ENCODE data around the gene PRX. TPM values are rescaled to one million over a fixed set of nuclear protein-coding genes. Genes with fewer than 3 reads are reported as not detected.

PRX gene
- total RNA-seq, 1 experiment from 2014 or later, result 5.6 TPM

DNA sequence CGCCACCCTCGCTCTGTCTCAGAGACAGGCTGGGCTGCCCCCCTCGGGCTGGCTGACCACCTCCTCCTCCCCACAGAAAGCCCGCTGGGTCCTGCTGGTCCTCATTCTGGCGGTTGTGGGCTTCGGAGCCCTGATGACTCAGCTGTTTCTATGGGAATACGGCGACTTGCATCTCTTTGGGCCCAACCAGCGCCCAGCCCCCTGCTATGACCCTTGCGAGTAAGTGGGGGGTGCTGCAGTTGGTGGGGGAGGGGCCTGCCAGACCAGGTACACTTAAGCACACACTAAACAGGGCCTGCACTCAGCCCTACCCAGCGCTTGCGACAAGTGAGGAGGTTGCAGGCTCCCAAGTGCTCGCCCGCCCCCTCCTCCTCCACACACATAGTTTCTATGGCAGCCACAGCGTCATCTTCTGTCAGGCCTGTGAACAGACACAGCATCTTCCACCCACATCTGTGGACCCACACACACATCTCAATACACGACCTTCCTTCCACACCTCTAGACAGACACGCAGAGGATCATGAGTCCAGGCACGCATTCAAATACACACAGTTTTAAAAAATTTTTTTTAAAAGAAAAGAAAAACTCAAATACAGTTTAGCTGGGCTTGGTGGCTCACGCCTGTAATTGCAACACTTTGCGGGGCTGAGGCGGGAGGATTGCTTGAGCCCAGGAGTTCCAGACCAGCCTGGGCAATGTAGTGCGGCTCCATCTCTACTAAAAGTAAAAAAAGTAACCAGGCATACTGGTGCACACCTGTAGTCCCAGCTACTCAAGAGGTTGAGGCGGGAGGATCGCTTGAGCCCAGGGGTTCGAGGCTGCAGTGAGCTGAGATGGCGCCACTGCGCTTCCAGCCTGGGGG lies 46.2 kb downstream of the PRX start:
- Histone ChIP-seq H3K4me3 (no peak overlapping the region), H3K36me3 (no peaks in the 10 kb centered on the region; the same call in 1 of the 2 replicates), H3K27me3 (no peaks in the 10 kb centered on the region), H3K9me3 (no peaks in the 10 kb centered on the region)
- no peak for DNase-seq

DNA sequence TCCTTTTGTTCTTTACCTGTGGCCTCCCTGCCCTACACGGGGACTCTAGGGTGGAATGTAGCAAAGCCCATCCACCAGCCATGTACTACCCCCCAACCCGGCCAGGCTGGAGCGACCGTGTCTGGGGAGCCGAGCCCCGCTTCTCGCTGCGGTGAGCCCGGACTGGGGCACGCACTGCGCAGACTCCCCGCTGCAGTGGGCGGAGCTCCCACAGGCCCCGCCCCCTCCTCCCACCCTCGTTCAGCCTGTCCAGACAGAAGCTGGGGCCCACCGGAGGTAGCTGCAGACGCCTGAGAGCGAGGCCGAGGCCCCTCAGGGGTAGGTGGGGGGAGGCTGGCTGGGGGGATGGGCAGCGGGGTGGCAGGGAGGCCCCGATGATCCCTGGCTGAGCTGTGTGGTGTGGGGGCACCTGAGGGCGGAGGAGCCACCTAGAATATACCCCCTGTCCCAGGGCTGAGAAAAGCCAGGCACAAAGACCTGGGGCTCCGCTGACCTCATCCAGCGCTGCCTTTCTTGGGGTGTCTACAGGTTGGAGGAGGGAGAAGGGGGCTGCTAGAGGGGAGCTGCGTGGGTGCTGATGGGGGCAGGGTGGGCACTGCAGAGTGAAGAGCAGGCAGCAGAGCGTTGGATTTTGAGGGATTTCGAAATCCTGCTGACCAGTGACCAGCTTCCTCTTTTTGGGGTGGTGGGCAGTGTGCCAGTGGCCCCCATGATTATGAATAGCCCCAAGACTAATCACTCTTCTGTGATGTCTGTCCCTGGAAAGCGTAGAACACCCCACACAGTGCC lies 47.4 kb downstream of the PRX start:
- Histone ChIP-seq H3K27me3 (no peaks in the 10 kb centered on the region), H3K9me3 (no peaks in the 10 kb centered on the region), H3K36me3 (no peaks in the 10 kb centered on the region; the same call in 1 of the 2 replicates), H3K4me3 (no peak overlapping the region)
- DNase-seq, result no peak

- Histone ChIP-seq H3K36me3 (no peaks in the 10 kb centered on the region; the same call in 1 of the 2 replicates), H3K4me3 (no peak overlapping the region), H3K27me3 (no peaks in the 10 kb centered on the region), H3K9me3 (no peaks in the 10 kb centered on the region)
- DNase-seq, result no peak
Observed at GRCh38 chr19:40365010-40365409, 48.2 kb downstream of the PRX start.

DNA sequence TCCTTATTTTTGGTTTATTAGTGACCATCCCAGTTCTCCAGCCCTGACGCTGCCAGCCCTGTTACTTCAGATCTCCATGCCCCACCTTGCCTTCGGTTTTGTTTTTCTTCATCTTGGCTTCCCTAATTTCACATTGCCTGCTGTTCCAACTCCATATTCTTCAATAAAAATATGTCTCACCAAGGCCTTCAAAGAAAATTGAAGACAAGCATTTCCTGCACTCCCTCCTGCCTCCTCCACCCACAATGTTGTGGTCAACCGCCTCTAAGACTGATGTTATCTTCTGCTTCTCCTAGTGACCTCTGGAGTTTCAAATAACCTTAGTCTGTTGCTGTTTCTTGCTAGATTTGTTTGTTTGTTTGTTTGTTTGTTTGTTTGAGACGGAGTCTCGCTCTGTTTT lies 50.1 kb downstream of the PRX start:
- Histone ChIP-seq H3K27me3 (no peaks in the 10 kb centered on the region), H3K36me3 (no peaks in the 10 kb centered on the region; the same call in 1 of the 2 replicates), H3K4me3 (no peak overlapping the region), H3K9me3 (no peaks in the 10 kb centered on the region)
- DNase-seq, result no peak

GRCh38 chr19:40362160-40362559 lies 51.0 kb downstream of the PRX start:
- no peak for DNase-seq
- no peaks in the 10 kb centered on the region for H3K27me3 ChIP-seq

DNA sequence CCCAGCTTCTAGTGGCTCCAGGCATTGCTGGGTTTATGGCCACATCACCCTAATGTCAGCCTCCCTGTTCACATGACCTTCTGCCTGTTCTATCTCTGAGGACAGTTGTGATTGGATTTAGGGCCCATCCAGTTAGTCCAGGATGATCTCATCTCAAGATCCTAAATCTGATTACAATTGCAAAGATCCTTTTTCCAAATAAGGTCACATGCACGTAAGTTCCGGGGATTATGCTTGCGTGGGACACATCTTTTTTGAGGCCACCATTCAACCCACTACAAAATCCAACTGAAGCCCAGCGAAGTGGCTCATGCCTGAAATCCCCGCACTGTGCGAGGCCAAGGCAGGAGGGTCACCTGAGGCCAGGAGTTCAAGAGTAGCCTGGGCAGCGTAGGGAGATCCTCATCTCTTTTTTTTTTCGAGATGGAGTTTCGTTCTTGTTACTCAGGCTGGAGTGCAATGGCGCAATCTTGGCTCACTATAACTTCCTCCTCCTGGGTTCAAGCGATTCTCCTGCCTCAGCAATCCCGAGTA lies 52.4 kb downstream of the PRX start:
- Histone ChIP-seq H3K4me3 (no peak overlapping the region), H3K9me3 (no peaks in the 10 kb centered on the region), H3K36me3 (no peaks in the 10 kb centered on the region), H3K27me3 (no peaks in the 10 kb centered on the region)
- no peak for DNase-seq

More at GRCh38 chr19:40362160-40362559, 51.0 kb downstream of the PRX start:
- Histone ChIP-seq H3K4me3 (no peak overlapping the region), H3K36me3 (no peaks in the 10 kb centered on the region; the same call in 1 of the 2 replicates), H3K9me3 (no peaks in the 10 kb centered on the region)

GRCh38 chr19:40360020-40360707 lies 53.0 kb downstream of the PRX start:
- DNase-seq, result no peak
- Histone ChIP-seq H3K27me3 (no peaks in the 10 kb centered on the region), H3K9me3 (no peaks in the 10 kb centered on the region), H3K36me3 (no peaks in the 10 kb centered on the region), H3K4me3 (no peak overlapping the region)

GRCh38 chr19:40358773-40359172 lies 54.4 kb downstream of the PRX start:
- no peak for DNase-seq
- Histone ChIP-seq H3K27me3 (no peaks in the 10 kb centered on the region), H3K9me3 (no peaks in the 10 kb centered on the region), H3K36me3 (no peaks in the 10 kb centered on the region), H3K4me3 (no peak overlapping the region)

DNA sequence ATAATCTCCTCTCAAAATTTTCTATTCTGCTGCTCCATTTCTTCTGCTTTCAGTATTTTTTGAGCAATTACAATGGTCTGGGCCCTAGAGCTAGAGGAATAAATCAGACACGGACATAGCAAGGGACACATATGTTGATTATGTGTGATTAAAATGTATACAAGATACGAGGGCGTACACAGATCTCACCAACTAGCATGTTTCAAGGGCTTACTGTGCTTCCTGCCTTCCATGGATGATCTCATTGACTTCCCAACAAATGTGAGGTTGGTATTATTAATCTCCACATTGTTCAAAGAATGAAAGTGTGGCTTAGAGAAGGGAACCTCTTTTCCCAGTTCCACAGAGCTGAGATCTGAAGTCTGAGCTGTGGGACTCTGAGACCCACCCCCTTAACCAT lies 55.5 kb downstream of the PRX start:
- no peak overlapping the region for H3K4me3 ChIP-seq
- no peak for DNase-seq
- H3K36me3 ChIP-seq, result no peaks in the 10 kb centered on the region
- no peaks in the 10 kb centered on the region for H3K27me3 ChIP-seq
- H3K9me3 ChIP-seq, result no peaks in the 10 kb centered on the region

DNA sequence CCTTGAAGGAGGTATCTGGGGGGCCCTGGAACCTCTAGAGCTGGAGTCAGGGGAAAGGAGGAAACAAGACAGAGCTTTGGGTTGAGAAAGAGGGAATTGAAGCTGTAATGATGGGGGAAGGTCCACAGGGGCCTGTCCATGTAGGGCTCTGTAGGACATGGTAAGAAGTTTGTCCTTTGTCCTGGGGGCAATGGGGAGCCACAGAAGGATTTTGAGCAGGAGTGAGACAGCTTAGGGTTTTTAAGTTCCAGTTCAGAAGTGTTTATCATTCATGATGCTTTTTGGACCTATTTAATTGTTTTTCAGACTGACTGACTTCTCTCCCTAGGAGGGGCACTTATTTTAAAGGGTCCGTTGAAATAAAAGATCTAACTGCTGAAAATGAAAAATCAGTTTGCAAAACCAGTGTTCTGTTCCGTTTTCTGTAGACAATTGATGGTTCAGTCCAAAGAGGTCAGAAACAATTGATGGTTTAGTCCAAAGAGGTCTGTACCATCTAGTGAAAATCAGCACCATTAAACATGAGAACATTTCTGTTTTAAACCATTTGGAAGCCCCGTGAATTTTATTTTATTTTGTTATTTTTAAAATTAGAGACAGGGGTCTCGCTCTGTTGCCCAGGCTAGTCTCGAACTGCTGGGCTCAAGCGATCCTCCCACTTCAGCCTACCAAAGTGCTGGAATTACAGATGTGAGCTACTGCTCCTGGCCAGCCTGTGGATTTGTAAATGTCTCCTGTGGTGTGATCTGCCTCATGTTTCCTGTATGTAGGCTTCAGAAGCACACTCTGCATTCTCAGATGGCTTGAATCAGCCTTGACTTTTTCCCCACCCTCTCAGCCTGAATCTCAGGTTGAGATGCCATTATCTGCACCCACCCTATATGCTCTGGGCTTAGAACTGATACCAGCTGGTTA lies 56.2 kb downstream of the PRX start:
- Histone ChIP-seq H3K9me3 (no peaks in the 10 kb centered on the region), H3K36me3 (no peaks in the 10 kb centered on the region), H3K4me3 (no peak overlapping the region), H3K27me3 (no peaks in the 10 kb centered on the region)
- DNase-seq, result no peak

DNA sequence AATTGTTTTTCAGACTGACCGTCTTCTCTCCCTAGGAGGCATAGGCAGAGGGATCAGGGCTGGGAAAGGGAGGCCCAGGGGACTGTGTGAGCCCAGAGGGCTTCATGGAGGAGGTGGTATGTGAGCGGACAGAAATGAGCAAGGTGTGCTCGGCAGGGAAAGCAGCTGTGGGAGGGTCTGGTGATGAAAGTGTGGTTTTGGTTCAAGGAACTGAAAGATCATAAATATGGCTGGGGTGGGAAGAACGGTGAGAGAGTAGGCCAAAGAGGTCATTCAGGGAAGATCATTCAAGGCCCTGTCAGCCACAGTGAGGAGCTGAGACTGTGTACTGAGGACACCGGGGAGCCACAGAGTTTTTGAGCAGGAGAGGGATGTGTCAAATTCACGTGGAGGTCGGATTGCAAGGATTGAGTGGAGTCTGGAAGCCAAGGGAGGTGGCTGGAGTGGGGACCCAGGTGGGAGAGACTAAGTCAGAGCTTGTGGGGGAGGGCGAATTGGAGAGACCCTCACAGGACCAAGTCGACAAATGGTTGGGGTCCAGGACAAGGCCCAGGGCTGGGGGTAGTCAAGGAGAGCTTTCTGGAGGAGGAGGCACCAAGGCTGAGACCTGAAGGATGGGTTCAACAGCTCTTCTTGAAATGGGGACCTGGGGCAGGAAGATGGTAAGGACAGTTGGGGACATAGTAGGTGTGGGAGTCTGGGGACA lies 57.0 kb downstream of the PRX start:
- no peaks in the 10 kb centered on the region for H3K9me3 ChIP-seq
- DNase-seq, result no peak
- H3K27me3 ChIP-seq, result no peaks in the 10 kb centered on the region

GRCh38 chr19:40348961-40349507 lies 64.1 kb downstream of the PRX start:
- Histone ChIP-seq H3K9me3 (no peaks in the 10 kb centered on the region), H3K36me3 (peaks cover 9% of the 10 kb centered on the region), H3K27me3 (no peaks in the 10 kb centered on the region), H3K4me3 (peak overlapping the region; percentile 71)
- DNase-seq, result no peak

More for the DNA sequence above, 57.0 kb downstream of the PRX start:
- Histone ChIP-seq H3K4me3 (no peak overlapping the region), H3K36me3 (no peaks in the 10 kb centered on the region)

DNA sequence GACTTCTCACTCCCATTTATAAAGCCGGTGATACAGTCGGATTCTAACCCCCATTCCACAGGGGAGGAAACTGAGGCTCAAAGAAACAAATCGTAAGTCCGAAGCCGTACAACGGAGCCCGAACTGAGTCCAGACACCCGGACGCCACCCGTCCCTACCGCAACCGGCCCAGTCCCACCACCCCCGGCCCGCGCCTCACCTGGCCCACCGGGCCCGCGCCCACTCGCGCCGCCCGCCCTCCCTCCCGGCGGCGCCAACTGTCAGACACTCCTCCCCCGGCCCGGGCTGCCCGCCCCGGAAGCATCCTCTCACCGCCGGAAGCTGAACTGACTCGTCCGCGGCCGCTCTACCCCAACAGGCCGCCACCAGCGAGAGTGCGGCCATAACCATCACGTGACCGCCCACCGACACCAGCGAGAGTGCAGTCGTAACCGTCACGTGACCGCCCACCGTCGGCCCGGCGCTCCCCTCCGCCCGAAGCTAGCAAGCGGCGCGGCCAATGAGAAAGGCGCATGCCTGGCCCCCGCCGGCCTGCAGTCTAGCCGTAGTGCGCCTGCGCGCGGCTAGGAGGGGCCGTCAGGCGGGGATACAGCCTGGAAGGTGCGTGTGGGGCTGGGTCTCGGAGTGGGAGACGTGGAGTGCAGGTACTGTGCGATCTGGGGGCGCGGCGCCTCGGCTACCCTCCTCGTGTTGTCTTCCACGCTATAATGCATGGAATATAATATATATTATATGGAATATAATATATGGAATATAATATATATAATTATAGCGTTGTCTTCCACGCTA lies 64.9 kb downstream of the PRX start, which contains the start of the genes C19orf47 and PLD3:
Gene C19orf47, minus strand, starts transcription at position 273 of the 789 bp plus-strand sequence. CDS start 6,540 bp downstream, outside the sequence.
Gene PLD3, plus strand, starts transcription at position 571 of the 789 bp plus-strand sequence. CDS start 17,789 bp downstream, outside the sequence.
- H3K27me3 ChIP-seq, result no peaks in the 10 kb centered on the region
- no peaks in the 10 kb centered on the region for H3K9me3 ChIP-seq
- peaks cover 10% of the 10 kb centered on the region for H3K36me3 ChIP-seq
- peak; percentile 100 for DNase-seq
- peak within 1 kb of the TSS; percentile 71 for H3K4me3 ChIP-seq

GRCh38 chr19:40344422-40344821 lies 68.8 kb downstream of the PRX start:
- no peak for DNase-seq
- H3K27me3 ChIP-seq, result no peaks in the 10 kb centered on the region
- peaks cover 16% of the 10 kb centered on the region for H3K36me3 ChIP-seq
- H3K9me3 ChIP-seq, result no peaks in the 10 kb centered on the region
- H3K4me3 ChIP-seq, result no peak overlapping the region
